ENCODE data around the gene HECW1. TPM values are rescaled to one million over a fixed set of nuclear protein-coding genes. Genes with fewer than 3 reads are reported as not detected.

The HECW1 gene
- total and polyA plus RNA-seq, 2 experiments from 2014 or later, result 11.0 to 21.8 TPM

DNA sequence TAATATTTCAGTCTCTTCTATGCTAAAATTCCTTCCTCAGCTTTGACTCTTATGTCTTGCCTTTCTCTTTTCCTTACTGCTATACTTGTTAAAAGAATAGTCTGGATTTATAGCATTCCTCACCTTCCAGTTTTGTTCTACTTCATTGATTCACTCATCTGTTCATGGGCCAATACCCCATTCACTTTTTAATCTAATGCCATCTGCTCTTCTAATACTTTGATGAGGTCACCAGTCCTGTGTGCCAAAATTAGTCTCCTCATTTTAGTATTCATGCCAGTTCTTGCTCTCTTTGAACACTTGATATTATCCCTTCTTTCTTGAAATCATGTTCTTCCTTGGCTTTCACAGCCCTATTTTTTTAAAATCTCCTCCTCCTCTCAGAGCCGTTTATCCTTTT is 489.8 kb downstream of the HECW1 start (continued):
- TF ChIP-seq CTCF (conservative IDR thresholded peaks at IDR 0.05; ENCODE audit: low read depth in 2 of 2) (no peak), POLR2AphosphoS5 (IDR thresholded peaks at IDR 0.05; ENCODE audit: low read depth) (no peak), NANOG (IDR thresholded peaks at IDR 0.05; ENCODE audit: borderline replicate concordance) (no peak), EZH2phosphoT487 (IDR thresholded peaks at IDR 0.05; ENCODE audit: unreplicated experiment) (no peak), ZNF114 (CRISPR knock-in tag; IDR thresholded peaks at IDR 0.05) (no peak), CREB1 (CRISPR knock-in tag; IDR thresholded peaks at IDR 0.05; ENCODE audit: low read depth) (no peak)
- TF ChIP-seq, protein P1, sequence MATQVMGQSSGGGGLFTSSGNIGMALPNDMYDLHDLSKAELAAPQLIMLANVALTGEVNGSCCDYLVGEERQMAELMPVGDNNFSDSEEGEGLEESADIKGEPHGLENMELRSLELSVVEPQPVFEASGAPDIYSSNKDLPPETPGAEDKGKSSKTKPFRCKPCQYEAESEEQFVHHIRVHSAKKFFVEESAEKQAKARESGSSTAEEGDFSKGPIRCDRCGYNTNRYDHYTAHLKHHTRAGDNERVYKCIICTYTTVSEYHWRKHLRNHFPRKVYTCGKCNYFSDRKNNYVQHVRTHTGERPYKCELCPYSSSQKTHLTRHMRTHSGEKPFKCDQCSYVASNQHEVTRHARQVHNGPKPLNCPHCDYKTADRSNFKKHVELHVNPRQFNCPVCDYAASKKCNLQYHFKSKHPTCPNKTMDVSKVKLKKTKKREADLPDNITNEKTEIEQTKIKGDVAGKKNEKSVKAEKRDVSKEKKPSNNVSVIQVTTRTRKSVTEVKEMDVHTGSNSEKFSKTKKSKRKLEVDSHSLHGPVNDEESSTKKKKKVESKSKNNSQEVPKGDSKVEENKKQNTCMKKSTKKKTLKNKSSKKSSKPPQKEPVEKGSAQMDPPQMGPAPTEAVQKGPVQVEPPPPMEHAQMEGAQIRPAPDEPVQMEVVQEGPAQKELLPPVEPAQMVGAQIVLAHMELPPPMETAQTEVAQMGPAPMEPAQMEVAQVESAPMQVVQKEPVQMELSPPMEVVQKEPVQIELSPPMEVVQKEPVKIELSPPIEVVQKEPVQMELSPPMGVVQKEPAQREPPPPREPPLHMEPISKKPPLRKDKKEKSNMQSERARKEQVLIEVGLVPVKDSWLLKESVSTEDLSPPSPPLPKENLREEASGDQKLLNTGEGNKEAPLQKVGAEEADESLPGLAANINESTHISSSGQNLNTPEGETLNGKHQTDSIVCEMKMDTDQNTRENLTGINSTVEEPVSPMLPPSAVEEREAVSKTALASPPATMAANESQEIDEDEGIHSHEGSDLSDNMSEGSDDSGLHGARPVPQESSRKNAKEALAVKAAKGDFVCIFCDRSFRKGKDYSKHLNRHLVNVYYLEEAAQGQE (IDR thresholded peaks at IDR 0.05; ENCODE audit: unreplicated experiment), result no peak

- H3K9me3 Mint-ChIP-seq, result no peaks in the 10 kb centered on the region
- H3K4me3 Mint-ChIP-seq, result no peak overlapping the region
- no peak overlapping the region for H3K27ac Mint-ChIP-seq
- H3K27me3 Mint-ChIP-seq (ENCODE audit: insufficient read depth, low read depth, poor library complexity), result no peaks in the 10 kb centered on the region
- no peaks in the 10 kb centered on the region for H3K36me3 ChIP-seq (ENCODE audit: insufficient read depth)
- no peaks in the 10 kb centered on the region; the same call in 2 of the 3 replicates for H3K4me1 Mint-ChIP-seq
- no peak for ATAC-seq
- no peak for DNase-seq (ENCODE audit: low spot score)
- H3K9me2 ChIP-seq (ENCODE audit: insufficient read depth), result no peaks in the 10 kb centered on the region
- no peak overlapping the region for H3K4me3 ChIP-seq
- no peaks in the 10 kb centered on the region for H4K20me1 ChIP-seq (replicated peaks; ENCODE audit: insufficient read depth)
- TF ChIP-seq EZH2 (IDR thresholded peaks at IDR 0.05; ENCODE audit: low read depth, unreplicated experiment) (no peak), POLR2AphosphoS5 (IDR thresholded peaks at IDR 0.05; ENCODE audit: low read depth) (no peak), ZNF331 (CRISPR knock-in tag; IDR thresholded peaks at IDR 0.05; ENCODE audit: low read depth) (no peak), STAT1 (IDR thresholded peaks at IDR 0.05; ENCODE audit: unreplicated experiment) (no peak), EZH2phosphoT487 (IDR thresholded peaks at IDR 0.05; ENCODE audit: unreplicated experiment) (no peak), CREB1 (CRISPR knock-in tag; IDR thresholded peaks at IDR 0.05; ENCODE audit: low read depth) (no peak)
- H3K27ac ChIP-seq (ENCODE audit: low read depth), result no peak overlapping the region
- no peaks in the 10 kb centered on the region for H3K27me3 ChIP-seq (ENCODE audit: insufficient read depth)
- H3F3A ChIP-seq (replicated peaks; ENCODE audit: low read depth), result no peaks in the 10 kb centered on the region
- peaks cover 4% of the 10 kb centered on the region for H3K79me2 ChIP-seq (replicated peaks; ENCODE audit: insufficient read depth)
- H3K4me1 ChIP-seq (ENCODE audit: insufficient read depth), result peaks cover 4% of the 10 kb centered on the region; the same call in 1 of the 2 replicates
- H3K36me3 Mint-ChIP-seq (ENCODE audit: low read depth), result peaks cover 10% of the 10 kb centered on the region
- H3K4me2 ChIP-seq, result no peak overlapping the region
- H2AFZ ChIP-seq, result no peak overlapping the region
Observed at GRCh38 chr7:43604251-43604650, 491.8 kb downstream of the HECW1 start.
